Stimulated activated CD8-positive, alpha-beta memory T cell treated with anti-CD3 and anti-CD28 coated beads, Interleukin-12 subunit alpha, Interleukin-12 subunit beta, amount 100 ng/mL, for 24 hours (primary cell): Measurements from ENCODE around the gene TRIM40.

Experiments
- DNase-seq: peaks from one replicate; pipeline ENCODE4 v3.0.0-alpha.2; 2020; ENCODE audit errors: extremely low read depth

Gene TRIM40

GRCh38 chr6:30149858-30150550 lies 14.1 kb downstream of the TRIM40 start:
- no peak for DNase-seq

GRCh38 chr6:30150671-30151395 lies 14.9 kb downstream of the TRIM40 start:
- no peak for DNase-seq

DNA sequence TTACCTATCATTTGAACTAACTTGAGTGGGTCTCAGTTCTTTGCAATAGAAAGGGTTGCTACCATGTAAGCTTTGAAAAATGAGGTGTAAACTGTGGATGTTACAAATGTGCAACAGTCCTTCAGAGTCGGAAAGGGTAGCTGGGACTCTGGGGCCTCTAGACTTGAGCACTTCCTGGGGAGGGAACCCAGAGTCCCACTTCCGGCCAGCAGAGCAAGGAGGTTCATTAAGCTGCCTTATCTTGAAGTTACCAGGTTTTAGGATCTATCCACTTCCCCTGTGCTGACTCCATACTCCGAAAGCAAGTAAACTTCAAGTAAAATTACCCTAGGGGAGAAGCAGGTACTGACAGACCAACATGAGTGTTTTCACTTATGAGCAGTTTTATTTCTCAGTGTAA lies 15.6 kb downstream of the TRIM40 start:
- no peak for DNase-seq

DNA sequence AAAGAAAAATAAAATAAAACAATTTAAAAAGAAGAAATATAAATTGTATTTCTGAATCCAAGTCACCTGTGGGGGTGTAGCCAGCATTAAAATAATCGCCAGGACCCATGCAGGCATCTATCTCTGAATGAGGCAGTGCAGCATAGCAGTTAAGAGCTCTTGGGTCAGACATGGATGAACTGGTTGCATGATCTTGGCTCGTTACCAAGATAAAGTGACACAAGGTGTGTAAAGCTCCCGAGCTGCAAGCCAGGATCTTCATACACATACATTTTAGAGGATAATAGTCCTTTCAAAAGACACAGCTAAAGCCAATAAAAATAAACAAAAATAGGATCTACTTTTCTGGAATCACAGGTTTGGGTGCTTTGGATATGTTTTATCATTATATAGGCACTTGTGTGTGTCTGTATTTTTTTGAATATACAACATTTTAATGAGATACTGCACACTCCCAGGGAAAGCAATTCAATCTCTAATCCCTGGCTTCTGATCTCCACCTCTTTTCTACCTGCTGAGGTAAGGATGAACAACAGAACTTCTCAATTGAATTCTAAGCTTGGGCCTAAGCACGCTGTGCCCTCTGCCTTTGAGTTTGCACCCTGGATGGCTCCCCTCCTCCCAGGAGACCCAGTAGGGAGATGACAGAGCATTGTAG lies 16.2 kb downstream of the TRIM40 start:
- no peak for DNase-seq

DNA sequence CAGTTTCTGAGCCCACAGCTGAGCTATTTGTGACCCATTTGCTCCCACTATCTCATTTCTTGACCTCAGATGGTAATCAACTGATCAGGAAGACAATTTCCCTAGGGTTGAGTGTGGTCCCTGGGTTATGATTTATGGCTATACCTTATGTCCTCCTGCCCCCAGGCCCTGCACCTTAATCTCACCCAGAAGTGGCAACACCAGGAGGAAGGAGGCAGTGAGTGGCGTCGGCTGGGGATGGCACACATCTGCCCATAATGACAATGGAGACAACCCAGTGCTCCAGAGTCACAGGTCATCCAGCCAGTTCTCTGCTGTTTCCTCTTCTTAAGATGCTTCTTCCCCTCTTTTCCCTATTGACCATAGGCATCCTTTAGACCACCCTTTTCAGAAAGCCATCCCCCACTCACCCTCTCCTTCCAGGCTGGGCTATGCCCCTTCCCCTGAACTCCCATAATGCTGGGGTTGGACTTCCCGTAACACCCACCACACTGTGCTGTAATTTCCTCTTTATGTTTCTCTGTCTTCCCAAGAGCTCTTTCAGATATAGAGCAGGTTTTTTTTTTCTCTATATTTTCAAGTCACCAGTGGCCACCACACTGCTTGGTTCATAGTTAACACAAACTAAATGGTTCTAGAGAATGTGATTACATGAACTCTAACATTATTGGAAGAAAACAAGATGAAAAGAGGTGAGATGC lies 17.1 kb downstream of the TRIM40 start:
- DNase-seq: no peak

- no peak for DNase-seq
These were observed 18.1 kb downstream of the TRIM40 start for GRCh38 chr6:30154061-30154460.

DNA sequence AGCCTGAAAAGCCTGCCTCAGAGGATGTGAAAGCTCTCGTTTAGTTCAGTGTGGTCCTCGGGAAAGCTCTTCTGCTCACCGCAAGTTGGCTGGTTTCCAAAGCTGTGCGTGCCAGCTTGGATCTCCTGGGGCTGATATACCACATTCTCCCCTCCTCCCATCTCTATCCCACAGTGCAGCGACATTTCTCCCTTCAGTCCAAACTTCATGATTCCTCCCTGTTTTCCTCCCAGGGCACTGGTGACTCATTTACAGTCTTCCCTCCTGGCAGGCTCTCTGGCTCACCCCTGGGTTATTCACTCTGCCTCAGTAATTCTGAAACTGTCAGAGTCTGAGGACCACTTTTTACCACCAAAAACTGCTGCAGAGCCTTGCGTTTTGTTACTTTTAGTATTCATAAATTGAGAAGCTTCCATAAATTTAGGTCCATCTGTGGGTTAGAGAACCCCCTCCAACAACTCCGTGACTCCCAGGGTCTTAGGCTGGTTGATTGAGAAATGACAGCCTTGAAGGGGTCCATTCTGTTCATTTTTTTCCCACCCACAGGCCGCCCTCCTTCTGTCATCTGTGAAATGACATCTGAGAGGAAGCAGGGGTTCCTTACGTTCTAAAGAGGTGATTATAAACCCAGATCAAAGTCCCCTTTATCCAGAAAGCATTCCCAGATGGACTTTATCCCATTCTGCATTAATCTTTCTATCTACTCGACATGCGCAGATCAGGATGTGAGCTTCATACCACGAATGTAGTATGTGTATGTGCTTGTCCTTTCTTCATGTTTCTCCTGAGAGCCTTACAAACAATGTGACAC lies 19.0 kb downstream of the TRIM40 start:
- DNase-seq: no peak

- DNase-seq: no peak
These were observed 19.8 kb downstream of the TRIM40 start for GRCh38 chr6:30155520-30156261.

- DNase-seq: no peak
These were observed 20.3 kb downstream of the TRIM40 start for GRCh38 chr6:30156262-30156599.

DNA sequence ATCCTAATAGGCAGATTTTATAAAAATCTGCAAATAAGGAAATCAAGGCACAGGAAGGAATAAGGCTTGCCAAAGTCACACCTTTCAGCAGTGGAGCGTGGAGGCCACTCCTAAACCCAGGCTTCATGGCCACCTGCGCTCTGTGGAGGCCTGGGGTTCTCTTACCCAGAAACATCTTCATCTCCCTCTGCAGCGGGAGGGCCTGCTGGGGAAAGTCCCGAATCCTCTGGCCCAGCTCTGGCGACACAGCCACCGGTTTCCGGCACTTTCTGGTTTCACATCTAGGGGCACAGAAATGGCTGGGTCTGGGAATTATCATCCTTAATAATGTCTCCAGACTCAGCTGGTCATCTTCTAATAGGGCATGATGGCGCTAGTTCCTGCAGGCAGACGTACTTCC lies 20.8 kb downstream of the TRIM40 start:
- no peak for DNase-seq

GRCh38 chr6:30157581-30157980 lies 21.6 kb downstream of the TRIM40 start:
- DNase-seq: no peak

DNA sequence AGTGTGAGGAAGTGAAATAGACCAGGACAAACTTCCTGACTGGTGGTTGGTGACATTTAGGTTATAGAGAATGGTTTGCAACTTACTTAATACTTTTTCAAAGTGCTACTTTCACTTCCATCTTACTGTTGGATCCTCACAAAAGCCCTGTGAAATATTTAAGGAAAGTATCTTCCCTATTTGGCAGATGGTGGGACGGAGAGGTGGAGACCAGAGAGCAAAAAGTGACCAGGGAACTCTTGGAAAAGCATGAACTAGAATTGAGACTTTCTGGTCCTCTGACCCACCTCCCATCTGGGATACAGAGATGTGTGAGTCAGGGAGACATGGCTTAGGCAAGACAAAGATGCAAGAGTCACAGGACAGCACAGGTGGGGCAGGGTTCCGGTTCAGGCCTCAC lies 22.1 kb downstream of the TRIM40 start:
- DNase-seq: no peak

- DNase-seq: no peak
These were observed 22.6 kb downstream of the TRIM40 start for GRCh38 chr6:30158475-30159040.

DNA sequence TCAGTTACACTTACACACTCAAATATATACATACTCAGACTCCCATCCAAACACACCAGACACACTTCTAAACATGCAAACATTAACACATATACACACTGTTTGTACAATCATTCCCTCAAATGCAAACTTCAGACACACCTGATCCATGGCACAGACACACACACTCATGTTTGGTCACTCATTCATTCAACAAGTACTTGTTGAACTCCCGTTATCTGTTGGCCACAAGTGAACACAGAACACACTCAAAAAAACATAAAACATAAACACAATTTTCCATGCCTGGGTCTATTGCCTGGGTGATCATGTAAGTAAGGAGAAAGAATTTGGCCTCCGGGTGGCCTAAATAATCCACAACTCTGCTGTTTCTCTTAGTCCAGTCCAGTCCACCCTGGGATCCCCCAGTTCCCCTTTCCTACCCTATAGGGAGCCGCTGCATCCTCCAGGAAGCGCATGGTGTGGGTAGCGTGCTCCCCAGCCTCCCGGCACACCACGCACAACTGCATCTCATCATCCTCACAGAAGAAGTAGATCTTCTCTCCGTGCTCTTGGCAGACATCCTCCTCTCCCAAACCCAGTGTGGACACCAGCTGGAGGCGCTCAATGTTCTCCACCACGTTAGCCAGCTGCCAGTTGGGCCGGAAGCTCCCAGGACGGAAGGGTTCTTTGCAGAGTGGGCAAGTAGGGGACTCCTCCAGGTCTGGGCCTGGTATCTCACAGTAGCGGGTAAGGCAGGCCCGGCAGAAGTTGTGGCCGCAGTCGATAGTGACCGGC lies 24.3 kb downstream of the TRIM40 start:
- no peak for DNase-seq

DNA sequence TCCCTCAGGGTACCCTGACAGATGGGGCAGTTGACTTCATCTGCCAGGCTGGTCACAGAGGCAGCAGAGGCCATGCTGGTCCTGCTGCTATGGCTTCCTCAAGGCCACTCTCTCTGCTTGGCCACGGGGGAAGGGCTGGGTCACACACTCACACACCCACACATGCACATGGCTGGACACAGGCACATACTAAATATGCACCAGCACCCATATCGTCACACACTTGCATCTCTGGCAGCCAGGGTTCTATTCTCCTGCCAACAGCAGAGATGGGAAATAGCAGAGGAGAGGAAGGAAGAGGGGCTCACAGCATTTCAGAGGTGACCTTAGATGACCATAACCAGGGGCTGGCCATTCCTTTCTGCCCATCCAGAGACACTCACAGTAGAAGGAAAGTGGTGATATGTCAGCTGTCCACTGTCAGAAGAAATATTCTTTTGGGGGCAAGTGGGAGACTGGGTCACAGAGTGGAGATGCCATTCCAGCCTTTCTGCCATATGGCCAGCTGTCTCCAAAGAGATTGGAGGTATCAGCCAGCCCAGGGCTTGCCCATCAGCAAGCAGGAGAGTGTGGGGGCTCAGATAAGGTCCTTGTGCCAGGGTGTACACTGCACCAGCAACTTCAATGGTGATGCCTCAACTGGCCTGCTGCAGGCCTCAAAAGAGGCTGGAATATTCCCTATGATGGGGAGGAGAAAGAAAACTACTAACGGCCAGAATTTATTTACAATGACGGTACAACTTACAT lies 25.0 kb downstream of the TRIM40 start, which contains the start of gene TRIM10:
Gene TRIM10, minus strand, starts transcription at position 427 of the 747 bp plus-strand sequence. Its CDS starts 353 bp downstream, at position 74.
- DNase-seq: no peak

- DNase-seq: no peak
These were observed 26.5 kb downstream of the TRIM40 start for GRCh38 chr6:30162265-30163089.

GRCh38 chr6:30163090-30163917 lies 27.4 kb downstream of the TRIM40 start, which contains the start of gene TRIM15:
Gene TRIM15, plus strand, starts transcription at chr6:30163546. Its CDS starts 139 bp downstream, at chr6:30163685.
- no peak for DNase-seq
